B cell (primary cell): Measurements from ENCODE around the gene NPAS3. TPM values are rescaled to one million over a fixed set of nuclear protein-coding genes. Genes with fewer than 3 reads are reported as not detected.
A peak's percentile ranks its signal among the peaks of the same experiment; 100 is the strongest.

Experiments used
- ATAC-seq: fragments of 200-7000 bp; cut with Tn5 transposase; one replicate; pipeline ENCODE4 v1.10.0; 2021; ENCODE audit warnings: low read depth, mild to moderate bottlenecking, moderate number of reproducible peaks, moderate library complexity
- CTCF ChIA-PET: fragments of 350-600 bp; sonication (Branson Sonifier 250); formaldehyde crosslinking; loops from one replicate; lab custom pipeline; 2021; ENCODE audit warnings: antibody characterized with exemption, inconsistent platforms; lab: Charles Lee
- POLR2A ChIA-PET: fragments of 350-600 bp; sonication (Branson Sonifier 250); formaldehyde crosslinking; loops from one replicate; lab custom pipeline; 2021; ENCODE audit warnings: antibody characterized with exemption; lab: Charles Lee
- DNase-seq: peaks from one replicate; pipeline ENCODE4 v3.0.0; 2013
- H2AFZ ChIP-seq: 2 replicates; pipeline ENCODE4 v1.6.1; 2012; ENCODE audit warnings: mild to moderate bottlenecking, low read depth, low read length; ENCODE audit not compliant: insufficient read depth, poor library complexity, severe bottlenecking
- H3K27ac ChIP-seq, 2 donors: 1 replicate in 1 of 2; 2 replicates in 1 of 2; pipeline ENCODE4 v1.5.1; 2012 to 2013; ENCODE audit warnings: low read length in 2 of 2, mild to moderate bottlenecking in 2 of 2, moderate library complexity in 1 of 2
- H3K27me3 ChIP-seq, 4 experiments: fragments of 200-600 bp in 1 of 4; sonication (generic) in 1 of 4; replicated peaks in 1 of 4; 1 replicate in 2 of 4; 2 replicates in 2 of 4; pipeline versions ENCODE4 v1.6.1 to v1.7.0; 2013 to 2016; ENCODE audit warnings: low read length in 3 of 4, mild to moderate bottlenecking in 2 of 4, mixed read lengths in 1 of 4, moderate library complexity in 1 of 4; ENCODE audit not compliant: insufficient read depth in 4 of 4, control insufficient read depth in 3 of 4; ENCODE audit errors: control extremely low read depth in 1 of 4
- H3K36me3 ChIP-seq, 2 experiments: replicated peaks in 1 of 2; 1 replicate in 1 of 2; 2 replicates in 1 of 2; pipeline versions ENCODE4 v1.6.1 to v1.7.1; 2013; ENCODE audit warnings: low read length in 1 of 2; ENCODE audit not compliant: insufficient read depth in 2 of 2, control insufficient read depth in 1 of 2; ENCODE audit errors: control extremely low read depth in 1 of 2, extremely low read depth in 1 of 2
- H3K4me1 ChIP-seq, 2 donors: fragments of 200-600 bp in 1 of 2; sonication (generic) in 1 of 2; 1 replicate in 1 of 2; 2 replicates in 1 of 2; pipeline versions ENCODE4 v1.5.1 to v1.6.1; 2013 to 2017; ENCODE audit warnings: low read length in 2 of 2; ENCODE audit not compliant: control insufficient read depth in 2 of 2, insufficient read depth in 2 of 2
- H3K4me2 ChIP-seq: replicated peaks from 2 replicates; pipeline ENCODE3; 2012; ENCODE audit warnings: mild to moderate bottlenecking, low read depth, low read length; ENCODE audit not compliant: poor library complexity, severe bottlenecking
- H3K4me3 ChIP-seq, 5 experiments: fragments of 200-600 bp in 1 of 5; sonication (generic) in 1 of 5; 1 replicate in 3 of 5; 2 replicates in 2 of 5; pipeline versions ENCODE4 v1.5.1 to v1.7.0; 2011 to 2016; ENCODE audit warnings: low read length in 4 of 5, mild to moderate bottlenecking in 4 of 5, low read depth in 2 of 5, control low read depth in 1 of 5, moderate library complexity in 1 of 5; ENCODE audit not compliant: insufficient read depth in 1 of 5; ENCODE audit errors: control extremely low read depth in 1 of 5, extremely low read depth in 1 of 5
- H3K79me2 ChIP-seq: fragments of 200-600 bp; sonication (generic); one replicate; pipeline ENCODE4 v1.6.0; 2016; ENCODE audit warnings: low read length; ENCODE audit not compliant: control insufficient read depth, insufficient read depth
- H3K9ac ChIP-seq: fragments of 200-600 bp; sonication (generic); 2 replicates; pipeline ENCODE4 v1.6.1; 2017; ENCODE audit warnings: mild to moderate bottlenecking, low read length, moderate library complexity
- H3K9me3 ChIP-seq, 3 donors: one replicate each; pipeline versions ENCODE4 v1.6.1 to v1.7.1; 2013; ENCODE audit warnings: low read length in 2 of 3; ENCODE audit not compliant: control insufficient read depth in 2 of 3, insufficient read depth in 1 of 3; ENCODE audit errors: control extremely low read depth in 1 of 3
- H4K20me1 ChIP-seq: 2 replicates; pipeline ENCODE4 v1.6.0; 2012; ENCODE audit warnings: mild to moderate bottlenecking, low read length; ENCODE audit not compliant: insufficient read depth, control insufficient read depth, poor library complexity, severe bottlenecking
- H3K27ac Mint-ChIP-seq: one replicate; pipeline ENCODE4 v1.8.0; 2021; ENCODE audit warnings: mixed read lengths
- H3K27me3 Mint-ChIP-seq: one replicate; pipeline ENCODE4 v1.8.0; 2021; ENCODE audit warnings: mixed read lengths
- H3K4me1 Mint-ChIP-seq: one replicate; pipeline ENCODE4 v1.8.0; 2021; ENCODE audit warnings: mixed read lengths
- H3K4me3 Mint-ChIP-seq: one replicate; pipeline ENCODE4 v1.8.0; 2021; ENCODE audit warnings: mixed read lengths
- H3K9me3 Mint-ChIP-seq: one replicate; pipeline ENCODE4 v1.8.0; 2022; ENCODE audit warnings: mixed read lengths; ENCODE audit not compliant: insufficient read depth
- EZH2 ChIP-seq: IDR thresholded peaks from 2 replicates; pipeline ENCODE4 v1.6.1; 2012; ENCODE audit warnings: borderline replicate concordance, low read depth, mild to moderate bottlenecking, moderate library complexity, low read length; ENCODE audit not compliant: insufficient read depth, poor library complexity, severe bottlenecking
- WGBS: methylation state at CpG from one replicate; pipeline ENCODE4 v1.1.5; 2013; ENCODE audit warnings: missing lambda C conversion rate; ENCODE audit not compliant: insufficient coverage; 5-methylcytosine and 5-hydroxymethylcytosine counted together
- intact Hi-C: fragments of 100-400 bp; cut with micrococcal nuclease; formaldehyde crosslinking; loops from one replicate; pipeline ENCODE4 v1.10.0; 2022
- polyA plus RNA-seq: library from polyadenylated mRNA; depleted of rRNA; stranded (reverse); fragments of >200 nt; gene quantifications from 2 replicates; pipeline ENCODE4 v1.2.3, GENCODE V29; 2012
- total RNA-seq, 2 donors: library from RNA; stranded (reverse); fragments of 120-200 nt in 1 of 2; gene quantifications; 1 replicate in 1 of 2; 2 replicates in 1 of 2; pipeline versions ENCODE4 v1.2.3 to v1.2.4, GENCODE V29; 2013 to 2022
- TF ChIP-seq, protein P1 (sequence below): fragments of 200-600 bp; IDR thresholded peaks from one replicate; pipeline ENCODE4 v1.8.0; 2022; ENCODE audit warnings: antibody characterized with exemption, mild to moderate bottlenecking

Gene NPAS3
- total and polyA plus RNA-seq, 2 donors (not counting 1 experiment from before 2014, with no cell fraction given): not detected

DNA sequence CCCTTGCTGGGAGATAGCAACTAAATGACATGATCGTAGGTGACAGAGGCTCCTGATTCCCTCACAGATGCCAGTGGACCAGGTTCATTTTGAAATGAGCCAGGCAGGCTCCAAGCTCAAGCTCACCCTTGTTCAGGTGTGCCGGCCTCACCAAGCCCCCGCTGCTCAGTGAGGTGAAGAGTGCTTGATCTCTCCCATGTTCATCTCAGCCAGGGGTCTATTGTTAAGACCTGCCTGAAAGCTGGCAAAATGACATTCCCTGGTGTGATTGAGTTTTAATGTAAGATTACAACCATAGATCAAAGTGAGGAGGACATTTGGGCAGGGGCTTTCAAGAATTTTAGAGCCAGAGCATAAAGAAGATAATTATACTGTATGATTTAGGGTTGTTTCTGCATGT is 514.3 kb downstream of the NPAS3 start:
- Histone ChIP-seq H3K4me2 (no peak overlapping the region), H3K27me3 (no peaks in the 10 kb centered on the region), H3K79me2 (no peaks in the 10 kb centered on the region), H3K4me1 (no peaks in the 10 kb centered on the region), H3K27ac (no peak overlapping the region), H3K4me3 (no peak overlapping the region), H3K9ac (no peak overlapping the region), H3K36me3 (no peaks in the 10 kb centered on the region), H2AFZ (no peak overlapping the region), H4K20me1 (no peaks in the 10 kb centered on the region), H3K9me3 (no peaks in the 10 kb centered on the region)
- DNase-seq (no peak), ATAC-seq (no peak)
- ChIA-PET CTCF (no interaction called here), POLR2A (no interaction called here)
- TF ChIP-seq EZH2: no peak
- TF ChIP-seq, protein P1, sequence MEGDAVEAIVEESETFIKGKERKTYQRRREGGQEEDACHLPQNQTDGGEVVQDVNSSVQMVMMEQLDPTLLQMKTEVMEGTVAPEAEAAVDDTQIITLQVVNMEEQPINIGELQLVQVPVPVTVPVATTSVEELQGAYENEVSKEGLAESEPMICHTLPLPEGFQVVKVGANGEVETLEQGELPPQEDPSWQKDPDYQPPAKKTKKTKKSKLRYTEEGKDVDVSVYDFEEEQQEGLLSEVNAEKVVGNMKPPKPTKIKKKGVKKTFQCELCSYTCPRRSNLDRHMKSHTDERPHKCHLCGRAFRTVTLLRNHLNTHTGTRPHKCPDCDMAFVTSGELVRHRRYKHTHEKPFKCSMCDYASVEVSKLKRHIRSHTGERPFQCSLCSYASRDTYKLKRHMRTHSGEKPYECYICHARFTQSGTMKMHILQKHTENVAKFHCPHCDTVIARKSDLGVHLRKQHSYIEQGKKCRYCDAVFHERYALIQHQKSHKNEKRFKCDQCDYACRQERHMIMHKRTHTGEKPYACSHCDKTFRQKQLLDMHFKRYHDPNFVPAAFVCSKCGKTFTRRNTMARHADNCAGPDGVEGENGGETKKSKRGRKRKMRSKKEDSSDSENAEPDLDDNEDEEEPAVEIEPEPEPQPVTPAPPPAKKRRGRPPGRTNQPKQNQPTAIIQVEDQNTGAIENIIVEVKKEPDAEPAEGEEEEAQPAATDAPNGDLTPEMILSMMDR: no peak
- Mint-ChIP-seq H3K27ac (no peak overlapping the region), H3K4me1 (peaks cover 3% of the 10 kb centered on the region), H3K9me3 (peaks cover 4% of the 10 kb centered on the region), H3K27me3 (no peaks in the 10 kb centered on the region), H3K4me3 (no peak overlapping the region)
- WGBS: 100% methylated on average over 3 of the region's 3 CpGs
- intact Hi-C loops: no loop called here

DNA sequence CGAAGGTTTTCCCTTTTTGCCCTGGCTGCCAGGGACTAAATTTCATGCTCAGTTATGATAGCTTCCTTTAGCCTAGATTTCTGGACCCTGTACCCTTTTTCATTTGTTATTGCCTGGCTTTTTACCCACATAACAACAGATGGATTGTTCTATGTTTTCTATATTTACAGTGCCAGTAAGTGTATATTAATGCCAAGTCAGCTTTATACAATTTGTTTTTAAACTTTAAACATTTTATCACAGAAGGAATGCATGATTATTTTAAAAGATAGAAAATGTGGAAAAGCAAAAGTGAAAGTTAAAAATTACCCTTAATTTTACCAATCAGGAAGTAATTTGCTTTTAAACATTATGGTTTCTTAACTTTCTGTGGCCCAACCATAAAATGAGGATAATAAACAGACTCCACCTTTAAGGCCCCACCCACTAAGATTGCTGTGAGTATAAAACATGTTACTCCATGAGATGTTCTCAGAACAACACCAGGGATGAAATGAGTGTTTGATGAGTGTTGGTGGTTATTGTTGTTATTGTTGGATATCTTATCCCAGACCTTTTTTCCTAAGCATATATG is 515.4 kb downstream of the NPAS3 start:
- CTCF ChIA-PET: no interaction called here
- Histone ChIP-seq H3K4me1 (no peaks in the 10 kb centered on the region), H2AFZ (peak overlapping the region; percentile 27), H3K4me3 (no peak overlapping the region), H3K9ac (no peak overlapping the region), H3K9me3 (no peaks in the 10 kb centered on the region), H3K36me3 (no peaks in the 10 kb centered on the region), H3K27me3 (no peaks in the 10 kb centered on the region), H4K20me1 (no peaks in the 10 kb centered on the region), H3K4me2 (no peak overlapping the region), H3K27ac (no peak overlapping the region), H3K79me2 (no peaks in the 10 kb centered on the region)
- DNase-seq (no peak), ATAC-seq (no peak)
- H3K27ac Mint-ChIP-seq: no peak overlapping the region
- H3K4me1 Mint-ChIP-seq: peaks cover 3% of the 10 kb centered on the region
- H3K9me3 Mint-ChIP-seq: peaks cover 4% of the 10 kb centered on the region
- H3K27me3 Mint-ChIP-seq: no peaks in the 10 kb centered on the region
- intact Hi-C loops: no loop called here
- POLR2A ChIA-PET: no interaction called here
- no peak for TF ChIP-seq EZH2
- TF ChIP-seq, protein P1: no peak
- no peak overlapping the region for H3K4me3 Mint-ChIP-seq
- 20% methylated on average over 1 of the region's 1 CpG for WGBS
